Liver (tissue), 9 donors: ENCODE results near the gene C19orf81. TPM values are rescaled to one million over a fixed set of nuclear protein-coding genes. Genes with fewer than 3 reads are reported as not detected.

ENCODE experiments used
- DNase-seq: peaks from one replicate; pipeline ENCODE4 v3.0.0-alpha.2; 2017; ENCODE audit warnings: low spot score
- H3K27ac ChIP-seq, 2 donors: one replicate each; pipeline ENCODE4 v1.7.0; 2013; ENCODE audit warnings: inconsistent platforms in 2 of 2, low read length in 2 of 2, control low read depth in 1 of 2, low read depth in 1 of 2, mild to moderate bottlenecking in 1 of 2
- H3K27me3 ChIP-seq, 4 donors: one replicate each; pipeline versions ENCODE4 v1.6.1 to v1.7.0; 2013; ENCODE audit warnings: low read length in 3 of 4, inconsistent platforms in 1 of 4, mild to moderate bottlenecking in 1 of 4, moderate library complexity in 1 of 4; ENCODE audit not compliant: control insufficient read depth in 4 of 4, insufficient read depth in 4 of 4
- H3K36me3 ChIP-seq, 4 donors: one replicate each; pipeline versions ENCODE4 v1.6.1 to v1.7.0; 2013; ENCODE audit warnings: low read length in 3 of 4, mild to moderate bottlenecking in 3 of 4, low read depth in 1 of 4, moderate library complexity in 1 of 4; ENCODE audit not compliant: control insufficient read depth in 4 of 4, insufficient read depth in 3 of 4
- H3K4me1 ChIP-seq, 4 donors: one replicate each; pipeline versions ENCODE4 v1.6.1 to v1.7.0; 2013; ENCODE audit warnings: low read length in 3 of 4, mild to moderate bottlenecking in 3 of 4, moderate library complexity in 1 of 4; ENCODE audit not compliant: control insufficient read depth in 4 of 4, insufficient read depth in 4 of 4
- H3K4me3 ChIP-seq, 3 donors: one replicate each; pipeline versions ENCODE4 v1.6.1 to v1.7.0; 2013; ENCODE audit warnings: low read length in 3 of 3, control low read depth in 1 of 3, low read depth in 1 of 3, mild to moderate bottlenecking in 1 of 3
- H3K9ac ChIP-seq, 2 donors: one replicate each; pipeline ENCODE4 v1.7.0; 2013; ENCODE audit warnings: low read length in 2 of 2, mild to moderate bottlenecking in 2 of 2, moderate library complexity in 2 of 2, control low read depth in 1 of 2, low read depth in 1 of 2
- H3K9me3 ChIP-seq, 4 donors: one replicate each; pipeline versions ENCODE4 v1.6.1 to v1.7.0; 2013; ENCODE audit warnings: low read length in 3 of 4; ENCODE audit not compliant: control insufficient read depth in 4 of 4
- FOXA1 ChIP-seq: IDR thresholded peaks from 2 replicates; pipeline ENCODE4 v1.6.1; 2016; ENCODE audit warnings: antibody characterized with exemption
- FOXA2 ChIP-seq: IDR thresholded peaks from 2 replicates; pipeline ENCODE4 v1.6.1; 2016; ENCODE audit warnings: antibody characterized with exemption
- GABPA ChIP-seq, 2 donors: IDR thresholded peaks in 1 of 2; conservative IDR thresholded peaks in 1 of 2; 2 replicates each; pipeline ENCODE4 v1.6.1; 2016; ENCODE audit warnings: antibody characterized with exemption in 2 of 2, mild to moderate bottlenecking in 1 of 2, moderate library complexity in 1 of 2
- HNF4A ChIP-seq, 2 donors: conservative IDR thresholded peaks; 2 replicates each; pipeline ENCODE4 v1.6.1; 2016; ENCODE audit warnings: antibody characterized with exemption in 2 of 2, mild to moderate bottlenecking in 2 of 2
- MAX ChIP-seq: IDR thresholded peaks from 2 replicates; pipeline ENCODE4 v1.6.1; 2016; ENCODE audit warnings: antibody characterized with exemption
- NR2F2 ChIP-seq: IDR thresholded peaks from 2 replicates; pipeline ENCODE4 v1.6.1; 2016; ENCODE audit warnings: antibody characterized with exemption
- RAD21 ChIP-seq, 2 donors: IDR thresholded peaks; 2 replicates each; pipeline ENCODE4 v1.6.1; 2016; ENCODE audit warnings: antibody characterized with exemption in 2 of 2, mild to moderate bottlenecking in 2 of 2
- RXRA ChIP-seq, 2 donors: IDR thresholded peaks; 2 replicates each; pipeline ENCODE4 v1.6.1; 2017 to 2018; ENCODE audit warnings: antibody characterized with exemption in 2 of 2, mild to moderate bottlenecking in 1 of 2
- SP1 ChIP-seq: IDR thresholded peaks from 2 replicates; pipeline ENCODE4 v1.6.1; 2018; ENCODE audit warnings: antibody characterized with exemption, mild to moderate bottlenecking
- TAF1 ChIP-seq: conservative IDR thresholded peaks from 2 replicates; pipeline ENCODE4 v1.6.1; 2016; ENCODE audit warnings: antibody characterized with exemption, mild to moderate bottlenecking
- YY1 ChIP-seq: IDR thresholded peaks from 2 replicates; pipeline ENCODE4 v1.6.1; 2016; ENCODE audit warnings: antibody characterized with exemption, mild to moderate bottlenecking
- ZBTB33 ChIP-seq: IDR thresholded peaks from 2 replicates; pipeline ENCODE4 v1.6.1; 2016; ENCODE audit warnings: antibody characterized with exemption
- WGBS: extraction: QIAGEN DNeasy Blood & Tissue Kit; methylation state at CpG from one replicate; pipeline ENCODE4 v1.1.7; 2013; 5-methylcytosine and 5-hydroxymethylcytosine counted together
- polyA plus RNA-seq, 2 donors: library from polyadenylated mRNA; stranded (reverse) in 1 of 2; unstranded in 1 of 2; fragments of 200-250 nt in 1 of 2; fragments of >200 nt in 1 of 2; fragmentation: Nextera tagmentation in 1 of 2; extraction: Ambion mirVana in 1 of 2; gene quantifications; one replicate each; pipeline versions ENCODE4 v1.2.1 to v1.2.3, GENCODE V29; 2013 to 2015
- total RNA-seq, 2 donors: library from RNA; depleted of rRNA; stranded (reverse); fragments of >200 nt; gene quantifications; one replicate each; pipeline ENCODE4 v1.2.3, GENCODE V29; 2014
- TF ChIP-seq, protein P1 (sequence below): IDR thresholded peaks from 2 replicates; pipeline ENCODE4 v1.6.1; 2016; ENCODE audit warnings: antibody characterized with exemption
- donor health status: healthy.
- donor health status: healthy.
- donor health status: healthy.
- donor health status: healthy.
- donor health status: healthy.

C19orf81 gene
- total and polyA plus RNA-seq, 4 donors: not detected

GRCh38 chr19:50706387-50706786 is 57.1 kb downstream of the C19orf81 start:
- peaks cover 0 to 5% (median 1%) of the 10 kb centered on the region in 4 donors for H3K27me3 ChIP-seq

GRCh38 chr19:50708179-50708879 is 59.1 kb downstream of the C19orf81 start:
- Histone ChIP-seq H3K4me1 (no peaks in the 10 kb centered on the region), H3K9me3 (no peaks in the 10 kb centered on the region), H3K27me3 (peaks cover 0 to 9% (median 0%) of the 10 kb centered on the region in 4 donors), H3K27ac (no peak overlapping the region), H3K4me3 (no peak overlapping the region), H3K9ac (no peak overlapping the region), H3K36me3 (no peaks in the 10 kb centered on the region)
- DNase-seq: no peak
- TF ChIP-seq, protein P1, sequence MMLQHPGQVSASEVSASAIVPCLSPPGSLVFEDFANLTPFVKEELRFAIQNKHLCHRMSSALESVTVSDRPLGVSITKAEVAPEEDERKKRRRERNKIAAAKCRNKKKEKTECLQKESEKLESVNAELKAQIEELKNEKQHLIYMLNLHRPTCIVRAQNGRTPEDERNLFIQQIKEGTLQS: no peak
- TF ChIP-seq GABPA (IDR thresholded peaks at IDR 0.05 in 1 of 2, conservative IDR thresholded peaks at IDR 0.05 in 1 of 2) (no peak), NR2F2 (no peak), HNF4A (conservative IDR thresholded peaks at IDR 0.05) (no peak), FOXA1 (no peak), RAD21 (IDR thresholded peaks at IDR 0.05) (no peak), MAX (no peak), SP1 (no peak), RXRA (IDR thresholded peaks at IDR 0.05) (no peak), TAF1 (no peak), FOXA2 (no peak), YY1 (no peak), ZBTB33 (no peak)
- 55% methylated on average over 12 of the region's 12 CpGs for WGBS

More at GRCh38 chr19:50706387-50706786, 57.1 kb downstream of the C19orf81 start:
- H3K36me3 ChIP-seq: no peaks in the 10 kb centered on the region
- H3K4me3 ChIP-seq: no peak overlapping the region
- H3K27ac ChIP-seq: no peak overlapping the region
- H3K9me3 ChIP-seq: no peaks in the 10 kb centered on the region
- no peaks in the 10 kb centered on the region for H3K4me1 ChIP-seq
- no peak overlapping the region for H3K9ac ChIP-seq
- 56% methylated on average over 5 of the region's 5 CpGs for WGBS
- TF ChIP-seq RAD21 (IDR thresholded peaks at IDR 0.05): no peak
- TF ChIP-seq FOXA1: no peak
- TF ChIP-seq MAX: no peak
- TF ChIP-seq RXRA (IDR thresholded peaks at IDR 0.05): no peak
- no peak for TF ChIP-seq ZBTB33
- DNase-seq: no peak

Other genes starting within 250 kb of the C19orf81 start
- 1 to 10 TPM in 1 of 2 donors, under 1 TPM in 1; 0.50 to 5.0 TPM for gene SPIB, start 230.5 kb upstream of the C19orf81 start, total RNA-seq
- under 1 TPM; 0.09 to 0.21 TPM for gene SPIB, start 230.5 kb upstream of the C19orf81 start, polyA plus RNA-seq
- under 1 TPM in 1 of 2 donors, not detected in 1; under 0.01 TPM for gene MYBPC2, start 216.6 kb upstream of the C19orf81 start, total RNA-seq
- gene MYBPC2, start 216.6 kb upstream of the C19orf81 start, polyA plus RNA-seq: not detected
- gene EMC10, start 172.9 kb upstream of the C19orf81 start, total RNA-seq: 10 to 100 TPM; 33.5 to 47.5 TPM
- 100 to 1,000 TPM in 1 of 2 donors, 10 to 100 TPM in 1; 17.1 to 132 TPM for gene EMC10, start 172.9 kb upstream of the C19orf81 start, polyA plus RNA-seq
- under 1 TPM; 0.42 to 0.70 TPM for gene GARIN5A, start 172.6 kb upstream of the C19orf81 start, total RNA-seq
- gene GARIN5A, start 172.6 kb upstream of the C19orf81 start, polyA plus RNA-seq: 1 to 10 TPM; 1.5 to 1.7 TPM
- gene JOSD2, start 138.3 kb upstream of the C19orf81 start, total RNA-seq: 1 to 10 TPM; 6.6 to 9.8 TPM
- gene JOSD2, start 138.3 kb upstream of the C19orf81 start, polyA plus RNA-seq: 10 to 100 TPM; 30.2 to 32.9 TPM
- gene ASPDH, start 135.5 kb upstream of the C19orf81 start, total RNA-seq: 10 to 100 TPM in 1 of 2 donors, 1 to 10 TPM in 1; 7.3 to 11.6 TPM
- gene ASPDH, start 135.5 kb upstream of the C19orf81 start, polyA plus RNA-seq: 10 to 100 TPM; 62.6 to 82.0 TPM
- gene LRRC4B, start 81.0 kb upstream of the C19orf81 start, total RNA-seq: 1 to 10 TPM; 1.0 to 1.1 TPM
- under 1 TPM; 0.11 to 0.58 TPM for gene LRRC4B, start 81.0 kb upstream of the C19orf81 start, polyA plus RNA-seq
- not detected for gene SYT3, start 9.6 kb upstream of the C19orf81 start, total RNA-seq
- not detected for gene SYT3, start 9.6 kb upstream of the C19orf81 start, polyA plus RNA-seq
- under 1 TPM; 0.17 to 0.28 TPM for gene SHANK1, start 70.4 kb downstream of the C19orf81 start, total RNA-seq
- gene SHANK1, start 70.4 kb downstream of the C19orf81 start, polyA plus RNA-seq: under 1 TPM in 1 of 2 donors, not detected in 1; 0.06 TPM
- 10 to 100 TPM in 1 of 2 donors, 1 to 10 TPM in 1; 2.6 to 11.0 TPM for gene CLEC11A, start 73.9 kb downstream of the C19orf81 start, total RNA-seq
- 1 to 10 TPM; 2.4 to 8.5 TPM for gene CLEC11A, start 73.9 kb downstream of the C19orf81 start, polyA plus RNA-seq
- gene GPR32, start 121.0 kb downstream of the C19orf81 start, total RNA-seq: not detected
- gene GPR32, start 121.0 kb downstream of the C19orf81 start, polyA plus RNA-seq: not detected
- gene ACP4, start 141.0 kb downstream of the C19orf81 start, total RNA-seq: not detected
- gene ACP4, start 141.0 kb downstream of the C19orf81 start, polyA plus RNA-seq: under 1 TPM; 0.06 to 0.19 TPM
- not detected for gene KLK1, start 174.3 kb downstream of the C19orf81 start, total RNA-seq
- gene KLK1, start 174.3 kb downstream of the C19orf81 start, polyA plus RNA-seq: not detected
- not detected for gene KLK15, start 184.1 kb downstream of the C19orf81 start, total RNA-seq
- gene KLK15, start 184.1 kb downstream of the C19orf81 start, polyA plus RNA-seq: not detected
- gene KLK3, start 205.5 kb downstream of the C19orf81 start, total RNA-seq: not detected
- gene KLK3, start 205.5 kb downstream of the C19orf81 start, polyA plus RNA-seq: not detected
- not detected for gene KLK2, start 224.0 kb downstream of the C19orf81 start, total RNA-seq
- gene KLK2, start 224.0 kb downstream of the C19orf81 start, polyA plus RNA-seq: not detected